GM19239 (cell line): ENCODE results near the gene FSIP1.

Experiments used
- DNase-seq: peaks from one replicate; pipeline ENCODE4 v3.0.0; 2011; ENCODE audit warnings: low spot score; ENCODE audit not compliant: insufficient read length
- FAIRE-seq: peaks from 2 replicates; lab custom pipeline; 2011; peaks lifted over from hg19 to GRCh38; lab: Jason Lieb, UNC

Gene FSIP1

DNA sequence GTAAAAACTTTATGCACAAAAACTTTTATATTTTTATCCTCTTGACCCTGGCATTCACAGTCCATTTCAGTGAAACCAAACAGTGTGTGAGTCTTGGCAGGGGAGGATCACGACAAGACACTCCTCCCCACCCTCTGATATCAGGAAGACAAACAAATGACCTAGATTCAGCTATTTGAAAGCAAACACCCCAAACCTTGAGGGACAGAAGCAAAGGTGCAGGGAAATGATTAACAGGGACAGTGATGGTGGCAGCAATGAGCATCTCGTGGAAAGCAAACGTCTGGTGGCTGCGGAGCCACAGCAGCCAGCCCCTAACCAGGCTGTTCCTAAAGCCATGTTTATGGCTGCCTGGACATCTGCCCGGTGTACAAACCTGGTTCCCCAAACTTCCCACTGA lies 52.1 kb downstream of the FSIP1 start:
- no peak for DNase-seq
- FAIRE-seq, result no peak

DNA sequence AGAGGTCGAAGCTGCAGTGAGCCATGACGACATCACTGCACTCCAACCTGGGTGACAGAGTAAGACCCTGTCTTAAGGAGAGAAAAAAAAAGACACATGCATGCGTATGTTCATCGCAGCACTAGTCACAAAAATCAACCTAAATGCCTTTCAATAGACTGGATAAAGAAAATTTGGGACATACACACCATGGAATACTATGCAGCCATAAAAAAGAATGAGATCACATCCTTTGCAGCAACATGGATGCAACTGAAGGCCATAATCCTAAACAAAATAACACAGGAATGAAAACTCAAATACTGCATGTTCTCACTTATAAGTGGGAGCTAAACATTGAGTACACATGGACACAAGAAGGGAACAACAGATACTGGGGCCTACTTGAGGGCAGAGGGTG lies 53.1 kb downstream of the FSIP1 start:
- DNase-seq (no peak), FAIRE-seq (no peak)

DNA sequence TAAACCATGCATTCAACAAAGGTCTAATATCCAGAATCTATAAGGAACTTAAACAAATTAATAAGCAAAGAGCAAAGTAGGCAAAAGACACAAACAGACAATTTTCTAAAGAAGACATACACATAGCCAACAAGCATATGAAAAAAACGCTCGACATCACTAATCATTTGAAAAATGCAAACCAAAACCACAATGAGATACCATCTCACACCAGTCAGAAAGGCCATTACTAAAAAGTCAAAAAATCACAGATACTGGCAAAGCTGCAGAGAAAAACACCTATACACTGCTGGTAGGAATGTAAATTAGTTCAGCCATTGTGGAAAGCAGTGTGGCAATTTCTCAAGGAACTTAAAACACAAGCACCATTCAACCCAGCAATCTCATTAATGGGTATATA lies 53.8 kb downstream of the FSIP1 start:
- no peak for DNase-seq
- FAIRE-seq, result no peak

DNA sequence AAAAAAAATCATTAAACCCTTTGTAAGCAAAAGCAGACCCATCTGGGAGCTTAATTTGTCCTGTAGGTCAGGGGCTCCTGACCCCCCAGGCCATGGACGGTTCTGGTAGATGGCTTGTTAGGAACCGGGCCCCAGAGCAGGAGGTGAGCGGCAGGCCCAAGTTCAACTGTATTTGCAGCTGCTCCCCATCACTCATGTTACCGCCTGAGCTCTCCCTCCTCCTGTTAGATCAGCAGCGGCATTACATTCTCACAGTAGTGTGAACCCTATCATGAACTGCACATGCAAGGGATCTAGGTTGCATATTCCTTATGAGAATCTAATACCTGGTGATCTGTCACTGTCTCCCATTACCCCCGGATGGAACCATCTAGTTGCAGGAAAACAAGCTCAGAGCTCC lies 60.7 kb downstream of the FSIP1 start:
- FAIRE-seq, result no peak

DNA sequence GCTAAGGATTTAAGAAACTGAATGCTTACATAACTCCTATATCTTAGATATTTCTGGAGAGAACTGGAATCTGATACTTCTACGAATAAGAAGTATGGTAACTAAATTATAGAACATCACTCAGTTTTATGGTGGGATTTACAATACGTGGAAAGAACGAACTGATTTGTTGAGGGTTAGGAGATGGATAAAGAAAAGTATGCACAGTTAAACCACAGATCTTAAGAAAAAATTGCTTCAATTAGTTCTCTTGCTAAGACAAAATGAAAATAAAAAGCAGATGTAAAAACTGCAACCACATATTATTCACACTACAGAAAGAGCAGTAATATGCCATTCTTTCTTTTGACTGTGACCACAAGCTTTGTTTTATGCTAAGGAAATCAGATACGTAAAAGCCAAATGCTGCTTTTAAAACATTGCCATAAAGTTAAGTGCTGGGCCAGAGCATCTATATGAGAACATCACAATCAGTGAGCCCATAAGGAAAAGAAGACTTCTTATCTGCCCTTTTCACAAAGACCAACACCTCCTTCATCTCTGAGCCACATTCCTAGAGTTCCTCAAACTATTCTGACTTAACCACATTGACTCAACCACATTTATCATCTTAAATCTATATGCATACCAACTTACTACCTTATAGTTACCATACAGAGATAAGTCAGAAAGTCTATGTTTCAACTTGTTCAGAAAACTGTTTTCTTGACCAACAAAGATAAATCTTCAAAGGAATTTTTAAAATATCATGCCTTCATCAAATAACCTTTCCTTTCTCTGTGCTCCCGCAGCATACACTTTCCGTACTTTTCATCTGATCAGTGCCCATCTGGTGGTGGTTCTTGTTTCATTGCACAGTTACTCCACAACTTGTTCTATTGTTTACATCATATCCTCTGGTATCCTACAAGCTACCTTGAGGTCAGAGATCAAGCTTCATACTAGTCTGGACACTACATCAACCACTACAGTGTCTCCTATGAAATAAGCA lies 61.7 kb downstream of the FSIP1 start:
- DNase-seq, result no peak
- FAIRE-seq, result no peak

More for the DNA sequence above, 60.7 kb downstream of the FSIP1 start:
- DNase-seq, result no peak

DNA sequence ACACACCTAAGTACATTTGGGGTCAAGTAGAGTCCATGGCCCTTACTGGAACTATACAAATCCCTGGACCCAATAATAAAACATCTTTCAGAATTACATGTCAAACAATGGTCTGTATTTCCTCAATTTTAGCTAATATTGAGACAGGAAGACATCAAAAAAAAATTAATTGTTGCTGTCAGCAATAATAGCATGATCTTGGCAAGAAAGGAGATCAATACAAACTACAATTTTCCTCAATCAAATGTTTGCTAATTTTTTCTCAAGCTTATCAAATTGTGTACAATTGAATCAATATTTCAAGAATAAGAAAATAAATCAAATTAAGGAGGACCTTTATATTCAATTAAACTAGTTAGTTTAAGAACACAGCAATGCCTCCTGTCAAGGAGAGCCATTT lies 62.6 kb downstream of the FSIP1 start:
- DNase-seq (no peak), FAIRE-seq (no peak)

DNA sequence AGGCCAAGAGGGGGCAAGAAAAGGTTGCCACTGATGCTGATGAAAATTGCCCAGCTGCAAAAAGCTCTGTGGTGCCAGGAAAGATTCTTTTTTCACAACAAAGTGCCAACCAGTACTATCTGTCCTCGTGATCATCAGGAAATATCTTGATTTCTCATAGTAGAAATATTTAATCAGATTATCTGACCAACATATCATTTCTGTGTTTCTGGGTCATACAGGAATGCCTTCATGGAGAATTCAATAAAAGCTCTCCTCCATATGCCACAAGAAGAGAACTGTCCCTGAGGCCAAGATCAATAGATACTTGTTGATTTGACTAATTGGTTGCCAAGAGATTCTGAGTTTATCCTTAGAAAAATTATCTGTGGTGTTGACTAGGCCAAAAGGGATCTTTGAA lies 63.5 kb downstream of the FSIP1 start:
- FAIRE-seq (no peak), DNase-seq (no peak)

DNA sequence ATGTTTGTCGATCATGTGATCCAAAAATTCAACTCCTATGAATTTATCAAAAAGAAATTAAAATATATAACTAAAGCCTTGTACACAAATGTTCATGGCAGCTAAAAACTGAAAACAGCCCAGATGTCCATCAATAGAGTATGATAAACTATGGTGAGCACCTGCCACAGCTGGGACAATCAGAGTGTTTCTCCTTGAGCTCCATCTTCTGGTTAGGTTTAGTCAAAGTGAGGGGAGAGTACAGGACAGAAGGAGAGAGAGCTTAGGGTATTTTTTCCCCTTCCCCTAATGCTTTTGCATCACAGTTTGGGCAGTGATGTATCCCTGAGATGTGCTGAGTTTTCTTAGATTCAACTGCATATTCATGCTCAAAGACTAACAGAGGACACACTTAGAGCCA lies 65.5 kb downstream of the FSIP1 start:
- DNase-seq (no peak), FAIRE-seq (no peak)

DNA sequence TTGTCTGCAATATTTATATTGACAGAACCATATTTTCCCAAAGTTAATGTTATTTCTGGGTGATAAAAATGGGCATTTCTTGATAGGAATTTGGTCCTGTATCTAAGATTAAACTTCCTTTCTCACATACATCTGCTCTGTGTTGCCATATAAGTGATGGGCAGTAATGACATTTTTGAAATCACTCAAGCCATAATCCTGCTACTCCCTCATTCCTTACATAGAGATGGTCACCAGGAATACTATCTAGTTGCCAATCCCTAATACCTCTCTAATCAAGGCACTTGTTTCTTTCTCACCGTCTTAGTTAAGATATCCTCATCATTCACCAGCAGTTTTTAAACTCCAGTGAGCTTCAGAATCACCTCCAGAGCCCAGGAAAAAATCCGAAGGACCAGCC lies 68.4 kb downstream of the FSIP1 start:
- DNase-seq, result no peak
- FAIRE-seq, result no peak

GRCh38 chr15:39713846-39714245 lies 68.8 kb downstream of the FSIP1 start:
- FAIRE-seq, result no peak
- DNase-seq, result no peak

- FAIRE-seq, result no peak
- no peak for DNase-seq
These were observed 72.0 kb downstream of the FSIP1 start for GRCh38 chr15:39710681-39711080.

DNA sequence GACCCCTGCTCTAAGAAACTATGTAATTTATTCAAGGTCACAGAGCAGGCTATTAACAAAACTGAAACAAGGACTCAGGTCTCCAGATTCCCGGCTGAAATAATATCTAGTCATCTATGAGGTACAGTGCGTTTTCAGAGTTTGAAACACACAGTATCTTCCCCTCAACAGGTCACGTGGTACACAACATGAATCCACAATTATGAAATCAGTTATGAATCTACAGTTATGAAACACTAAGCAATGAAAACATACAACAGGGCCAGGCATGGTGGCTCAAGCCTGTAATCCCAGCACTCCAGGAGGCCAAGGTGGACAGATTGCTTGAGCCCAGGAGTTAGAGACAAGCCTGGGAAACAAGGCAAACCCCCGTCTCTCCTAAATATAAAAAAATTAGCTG lies 72.7 kb downstream of the FSIP1 start:
- DNase-seq, result no peak
- no peak for FAIRE-seq

- DNase-seq (no peak), FAIRE-seq (no peak)
These were observed 76.4 kb downstream of the FSIP1 start for GRCh38 chr15:39706206-39706605.

DNA sequence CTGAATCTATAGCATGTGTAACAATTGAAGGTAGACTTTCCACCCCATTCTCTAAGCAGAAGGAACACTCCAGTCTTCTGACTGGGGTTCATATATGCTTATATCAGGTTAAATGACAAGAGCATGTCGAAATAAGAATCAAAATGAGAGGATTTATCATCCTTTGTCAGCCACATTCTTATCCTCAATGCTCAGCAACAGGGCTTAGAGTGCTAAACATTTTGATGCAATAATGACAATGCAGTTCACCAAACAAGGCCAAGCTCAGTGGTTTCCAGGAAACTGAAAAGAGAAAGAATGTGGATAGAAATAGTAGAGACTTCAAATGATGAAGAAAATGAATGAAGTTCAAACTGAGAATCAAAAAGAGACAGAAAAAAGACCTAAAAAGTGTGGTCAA lies 78.0 kb downstream of the FSIP1 start:
- no peak for FAIRE-seq
- no peak for DNase-seq

- FAIRE-seq (no peak), DNase-seq (no peak)
These were observed 78.4 kb downstream of the FSIP1 start for GRCh38 chr15:39704235-39704634.

DNA sequence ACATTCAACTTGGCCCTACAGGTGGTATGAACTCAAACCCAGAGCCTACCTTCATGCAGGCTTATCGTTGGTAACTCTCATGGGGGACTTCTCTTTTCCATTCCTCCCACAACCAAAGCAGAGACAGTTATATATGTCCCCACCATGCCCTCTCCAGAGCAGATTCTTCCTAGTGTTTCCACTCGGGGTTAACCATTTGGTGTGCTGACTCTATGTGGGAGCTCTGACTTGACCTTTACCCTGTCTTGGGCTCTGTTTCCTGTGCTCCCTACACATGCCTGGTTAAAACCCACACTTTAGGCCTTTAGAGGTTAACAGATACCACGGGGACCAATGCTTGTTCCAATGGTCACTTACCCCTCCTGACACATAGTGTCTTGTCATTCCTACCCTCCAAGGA lies 80.7 kb downstream of the FSIP1 start:
- DNase-seq (no peak), FAIRE-seq (no peak)

- DNase-seq (no peak), FAIRE-seq (no peak)
These were observed 82.3 kb downstream of the FSIP1 start for GRCh38 chr15:39700375-39700700.

- DNase-seq, result no peak
These were observed 82.9 kb downstream of the FSIP1 start for GRCh38 chr15:39699516-39700374.

GRCh38 chr15:39698444-39699390 lies 83.9 kb downstream of the FSIP1 start:
- FAIRE-seq (no peak), DNase-seq (no peak)

More at GRCh38 chr15:39699516-39700374, 82.9 kb downstream of the FSIP1 start:
- no peak for FAIRE-seq

GRCh38 chr15:39697509-39697908 lies 85.1 kb downstream of the FSIP1 start:
- no peak for FAIRE-seq
- no peak for DNase-seq
